NCI-H1105 (cell line): Measurements from ENCODE around the gene ARHGAP45.

ENCODE experiments used
- DNase-seq: peaks from one replicate; lab custom pipeline; 2025; lab: John Stamatoyannopoulos, UW

The ARHGAP45 gene

DNA sequence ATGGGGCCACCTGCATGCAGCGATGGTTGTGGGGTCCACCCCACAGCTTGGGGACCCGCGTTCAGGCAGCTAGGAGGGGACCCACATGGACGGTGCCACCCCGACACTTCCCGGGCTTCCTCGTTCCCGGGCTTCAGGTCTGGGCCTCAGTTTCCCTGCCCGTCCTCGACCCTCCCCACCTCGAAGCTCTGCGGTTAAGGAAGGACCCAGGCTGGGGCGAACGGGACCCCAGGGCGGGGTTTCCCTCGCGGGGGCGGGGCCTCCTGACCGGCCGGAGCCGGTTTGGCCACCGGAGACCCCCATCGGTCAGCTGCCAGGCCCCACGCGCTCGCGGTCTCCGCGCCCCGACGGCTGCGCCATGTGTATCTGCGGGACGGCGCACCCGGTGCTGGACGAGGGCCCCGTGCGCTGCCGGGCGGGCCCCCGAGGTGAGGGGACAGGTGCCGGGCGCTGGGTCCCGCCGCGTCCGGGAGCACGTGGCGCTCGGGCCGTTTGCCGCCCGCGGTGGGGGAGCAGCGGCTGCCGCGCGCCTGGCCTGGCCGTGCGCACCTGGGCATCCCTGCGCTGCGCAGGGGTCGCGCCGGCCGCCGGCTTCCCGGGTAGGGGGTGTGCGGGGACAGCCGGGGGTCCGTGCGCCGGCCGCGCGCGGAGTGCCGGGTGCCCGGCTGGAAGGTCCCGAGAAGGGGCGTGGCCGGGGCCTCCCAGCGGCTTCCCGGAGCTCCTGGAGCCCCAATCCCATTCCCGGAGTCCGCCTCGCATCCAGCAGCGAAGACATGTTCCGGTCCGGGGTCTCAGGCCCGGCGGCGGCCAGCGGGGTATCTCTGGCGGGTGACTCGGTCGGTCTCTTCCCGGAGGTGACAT, 4.2 kb downstream of the ARHGAP45 start:
- DNase-seq = no peak

DNA sequence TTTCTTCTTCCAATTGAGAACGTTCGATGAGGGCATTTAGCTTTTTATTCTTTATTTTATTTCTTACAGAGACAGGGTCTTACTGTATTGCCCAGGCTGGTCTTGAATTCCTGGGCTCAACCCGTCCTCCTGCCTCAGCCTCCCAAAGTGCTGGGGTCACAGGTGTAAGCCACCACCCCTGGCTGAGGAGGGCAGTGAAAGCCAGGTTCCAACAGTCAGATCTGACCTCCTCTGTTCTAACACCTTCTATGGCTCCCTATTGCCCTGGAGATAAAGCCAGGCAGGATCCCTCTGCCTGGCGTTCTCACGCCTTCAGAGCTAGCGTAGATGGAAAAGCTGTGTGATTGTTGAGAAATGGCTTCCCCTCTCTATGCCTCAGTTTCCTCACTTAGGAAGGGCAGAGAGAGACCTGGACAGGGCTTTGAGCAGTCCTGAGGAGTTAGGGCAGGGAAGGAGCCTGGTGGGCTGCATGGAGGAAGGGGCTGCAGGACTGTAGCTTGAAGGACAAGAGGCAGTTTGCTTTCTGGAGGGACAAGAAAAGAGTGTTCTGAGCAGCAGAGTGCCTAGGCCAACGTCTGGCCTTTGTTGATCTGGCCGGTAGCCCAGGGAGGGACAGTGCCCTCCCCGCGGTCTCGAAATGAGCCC, 5.5 kb downstream of the ARHGAP45 start:
- no peak for DNase-seq

DNA sequence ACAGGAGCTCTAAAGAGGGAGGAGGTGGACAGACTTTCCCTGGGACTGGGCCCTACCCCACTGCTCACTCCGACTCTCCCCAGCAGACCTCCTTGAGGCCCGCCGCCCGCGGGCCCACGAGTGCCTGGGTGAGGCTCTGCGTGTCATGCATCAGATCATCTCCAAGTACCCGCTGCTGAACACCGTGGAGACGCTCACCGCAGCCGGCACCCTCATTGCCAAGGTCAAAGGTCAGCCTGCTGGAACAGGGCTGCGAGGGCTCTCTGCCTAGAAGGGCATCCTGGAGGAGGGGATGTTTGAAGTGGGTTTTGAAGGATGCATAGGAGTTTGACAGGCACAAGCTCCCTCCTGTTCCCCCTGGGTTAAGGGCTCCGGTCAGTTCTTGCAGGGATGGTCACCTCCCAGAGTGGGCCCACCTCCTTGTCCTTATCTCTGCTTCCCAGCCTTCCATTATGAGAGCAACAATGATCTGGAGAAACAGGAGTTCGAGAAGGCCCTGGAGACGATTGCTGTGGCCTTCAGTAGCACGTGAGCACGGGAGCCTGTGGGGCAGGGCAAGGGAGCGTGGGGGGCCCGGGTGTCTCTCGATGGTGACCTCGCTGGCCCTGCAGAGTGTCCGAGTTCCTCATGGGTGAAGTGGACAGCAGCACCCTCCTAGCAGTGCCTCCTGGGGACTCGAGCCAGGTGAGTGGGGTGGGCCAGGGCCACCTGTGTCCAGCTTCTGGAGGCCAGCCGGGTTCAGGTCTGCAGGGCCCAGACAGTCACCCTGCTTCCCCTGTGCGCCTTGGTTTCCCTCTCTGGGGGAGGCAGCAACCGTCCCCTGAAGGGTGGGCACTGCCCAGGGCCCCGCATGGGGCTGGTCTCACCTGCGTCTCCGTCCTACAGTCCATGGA, 6.3 kb downstream of the ARHGAP45 start:
- DNase-seq = no peak

DNA sequence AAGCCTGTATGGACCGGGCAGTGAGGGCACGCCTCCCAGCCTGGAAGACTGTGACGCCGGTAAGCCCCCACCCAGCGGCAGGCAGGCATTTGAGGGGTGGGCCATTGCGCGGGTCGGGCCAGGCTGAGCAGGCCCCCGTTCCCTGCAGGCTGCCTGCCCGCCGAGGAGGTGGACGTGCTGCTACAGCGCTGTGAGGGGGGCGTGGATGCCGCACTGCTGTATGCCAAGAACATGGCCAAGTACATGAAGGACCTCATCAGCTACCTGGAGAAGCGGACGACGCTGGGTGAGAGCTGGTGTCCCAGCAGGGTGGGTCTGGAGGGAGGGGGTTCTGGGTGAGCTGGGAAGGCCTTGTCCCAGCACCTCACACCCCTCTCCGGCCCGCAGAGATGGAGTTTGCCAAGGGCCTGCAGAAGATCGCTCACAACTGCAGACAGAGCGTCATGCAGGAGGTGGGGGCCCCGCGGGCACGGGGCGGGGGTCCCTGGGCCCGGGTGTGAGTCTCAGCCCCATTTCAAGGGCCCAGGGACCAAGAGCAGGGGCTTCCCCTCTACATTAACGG, 7.1 kb downstream of the ARHGAP45 start:
- DNase-seq = no peak

DNA sequence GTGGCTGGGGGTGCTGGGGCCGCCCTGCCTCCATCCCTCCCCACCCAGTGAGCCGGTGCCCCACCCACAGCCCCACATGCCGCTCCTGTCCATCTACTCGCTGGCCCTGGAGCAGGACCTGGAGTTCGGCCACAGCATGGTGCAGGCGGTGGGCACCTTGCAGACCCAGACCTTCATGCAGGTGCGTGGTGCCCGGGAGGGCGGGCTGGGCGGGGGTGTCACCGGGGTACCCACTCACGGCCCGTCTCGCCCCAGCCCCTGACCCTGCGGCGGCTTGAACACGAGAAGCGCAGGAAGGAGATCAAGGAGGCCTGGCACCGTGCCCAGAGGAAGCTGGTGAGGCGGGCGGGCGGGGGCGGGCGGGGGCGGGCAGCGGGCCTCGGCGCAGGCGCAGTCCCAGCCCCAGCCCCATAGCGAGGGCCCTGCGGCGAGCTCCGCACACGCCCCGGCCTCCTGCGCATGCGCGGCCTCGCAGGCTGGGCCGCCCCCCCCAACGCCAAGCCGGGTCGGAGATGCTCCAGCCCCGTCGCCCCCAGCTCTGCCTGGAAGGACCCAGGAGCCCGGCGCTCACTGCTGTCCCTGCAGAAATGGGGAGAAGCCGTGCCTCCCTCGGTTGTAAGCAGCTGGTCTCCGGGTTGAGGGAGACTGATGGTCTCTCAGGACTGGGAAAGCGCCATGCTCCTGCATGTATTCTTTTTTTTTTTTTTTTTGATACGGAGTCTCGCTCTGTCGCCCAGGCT, 7.7 kb downstream of the ARHGAP45 start:
- DNase-seq = peak; percentile 87

DNA sequence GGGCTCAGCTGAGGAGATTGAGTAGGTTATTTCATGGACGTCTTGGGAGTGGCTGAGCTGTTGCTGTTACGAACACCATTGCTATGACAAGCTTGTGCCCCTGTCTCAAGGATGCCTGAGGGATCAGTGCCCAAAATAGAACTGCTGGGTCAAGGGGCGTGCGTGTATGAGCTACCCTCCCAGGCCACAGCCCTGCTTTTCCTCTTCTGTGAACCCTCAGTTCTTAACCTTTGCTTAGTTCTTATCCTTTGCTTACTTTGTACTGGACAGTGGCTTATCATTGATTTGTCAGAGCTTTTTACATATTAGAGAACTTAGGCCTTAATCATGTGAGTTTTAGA, 9.0 kb downstream of the ARHGAP45 start:
- no peak for DNase-seq

DNA sequence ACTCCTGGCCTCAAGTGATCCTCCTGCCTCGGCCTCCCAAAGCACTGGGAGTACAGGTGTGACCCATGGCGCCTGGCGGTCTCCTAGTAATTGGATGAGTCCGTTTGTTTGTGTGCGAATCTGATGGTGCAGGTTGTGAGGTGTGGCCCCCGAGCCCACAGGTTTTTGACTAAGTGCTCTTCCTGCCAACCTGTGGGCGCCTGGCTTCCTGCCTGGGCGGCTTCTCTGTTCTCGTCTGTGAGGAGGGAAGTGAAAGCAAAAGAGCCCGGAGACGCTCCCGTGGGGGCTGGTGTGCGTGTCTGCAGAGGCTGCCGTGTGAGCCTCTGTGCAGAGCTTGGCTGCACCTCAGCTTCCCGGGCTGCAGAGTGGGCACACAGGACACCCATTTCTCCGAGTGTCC, 10.0 kb downstream of the ARHGAP45 start:
- no peak for DNase-seq

DNA sequence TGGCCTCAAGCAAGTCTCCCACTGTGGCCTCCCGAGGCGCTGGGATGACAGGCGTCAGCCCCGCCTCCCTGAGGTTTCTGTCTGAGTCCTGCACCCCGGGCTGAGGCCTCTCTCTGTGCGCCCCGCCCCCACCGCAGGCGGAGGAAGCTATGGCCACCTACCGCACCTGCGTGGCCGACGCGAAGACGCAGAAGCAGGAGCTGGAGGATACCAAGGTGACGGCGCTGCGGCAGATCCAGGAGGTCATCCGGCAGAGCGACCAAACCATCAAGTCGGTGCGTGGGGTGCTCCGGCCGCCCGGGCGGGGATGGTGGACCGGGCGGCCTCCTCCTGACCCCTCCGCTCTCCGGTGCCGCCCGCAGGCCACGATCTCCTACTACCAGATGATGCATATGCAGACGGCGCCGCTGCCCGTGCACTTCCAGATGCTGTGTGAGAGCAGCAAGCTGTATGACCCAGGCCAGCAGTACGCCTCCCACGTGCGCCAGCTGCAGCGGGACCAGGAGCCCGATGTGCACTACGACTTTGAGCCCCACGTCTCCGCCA, 12.7 kb downstream of the ARHGAP45 start:
- no peak for DNase-seq

DNA sequence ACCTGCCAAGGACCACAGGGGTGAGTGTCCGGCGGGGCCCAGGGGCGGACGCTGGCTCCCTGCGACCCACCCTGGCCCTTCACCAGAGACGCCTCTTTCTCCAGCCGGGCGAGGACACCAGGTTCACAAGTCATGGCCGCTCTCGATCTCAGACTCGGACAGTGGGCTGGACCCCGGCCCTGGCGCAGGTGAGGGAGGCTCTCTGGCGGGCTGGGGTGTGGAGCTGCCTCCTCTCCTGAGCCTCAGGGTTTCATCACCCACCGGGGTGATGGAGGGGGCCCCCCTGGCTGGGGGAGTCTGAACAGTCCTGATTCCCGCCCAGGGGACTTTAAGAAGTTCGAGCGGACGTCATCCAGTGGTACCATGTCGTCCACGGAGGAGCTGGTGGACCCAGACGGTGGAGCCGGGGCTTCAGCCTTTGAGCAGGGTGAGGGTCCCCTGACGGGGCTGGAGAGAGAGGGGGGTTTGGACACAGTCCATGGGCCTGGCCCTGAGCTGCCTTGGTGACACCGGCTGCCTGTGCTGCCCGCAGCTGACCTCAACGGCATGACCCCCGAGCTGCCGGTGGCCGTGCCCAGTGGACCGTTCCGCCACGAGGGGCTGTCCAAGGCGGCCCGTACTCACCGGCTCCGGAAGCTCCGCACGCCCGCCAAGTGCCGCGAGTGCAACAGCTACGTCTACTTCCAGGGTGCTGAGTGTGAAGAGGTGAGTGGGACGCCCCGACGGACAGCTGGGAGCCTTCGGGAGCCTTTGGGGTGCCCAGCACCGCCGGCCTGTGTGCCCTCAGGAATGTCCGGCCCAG, 13.6 kb downstream of the ARHGAP45 start:
- DNase-seq = no peak

DNA sequence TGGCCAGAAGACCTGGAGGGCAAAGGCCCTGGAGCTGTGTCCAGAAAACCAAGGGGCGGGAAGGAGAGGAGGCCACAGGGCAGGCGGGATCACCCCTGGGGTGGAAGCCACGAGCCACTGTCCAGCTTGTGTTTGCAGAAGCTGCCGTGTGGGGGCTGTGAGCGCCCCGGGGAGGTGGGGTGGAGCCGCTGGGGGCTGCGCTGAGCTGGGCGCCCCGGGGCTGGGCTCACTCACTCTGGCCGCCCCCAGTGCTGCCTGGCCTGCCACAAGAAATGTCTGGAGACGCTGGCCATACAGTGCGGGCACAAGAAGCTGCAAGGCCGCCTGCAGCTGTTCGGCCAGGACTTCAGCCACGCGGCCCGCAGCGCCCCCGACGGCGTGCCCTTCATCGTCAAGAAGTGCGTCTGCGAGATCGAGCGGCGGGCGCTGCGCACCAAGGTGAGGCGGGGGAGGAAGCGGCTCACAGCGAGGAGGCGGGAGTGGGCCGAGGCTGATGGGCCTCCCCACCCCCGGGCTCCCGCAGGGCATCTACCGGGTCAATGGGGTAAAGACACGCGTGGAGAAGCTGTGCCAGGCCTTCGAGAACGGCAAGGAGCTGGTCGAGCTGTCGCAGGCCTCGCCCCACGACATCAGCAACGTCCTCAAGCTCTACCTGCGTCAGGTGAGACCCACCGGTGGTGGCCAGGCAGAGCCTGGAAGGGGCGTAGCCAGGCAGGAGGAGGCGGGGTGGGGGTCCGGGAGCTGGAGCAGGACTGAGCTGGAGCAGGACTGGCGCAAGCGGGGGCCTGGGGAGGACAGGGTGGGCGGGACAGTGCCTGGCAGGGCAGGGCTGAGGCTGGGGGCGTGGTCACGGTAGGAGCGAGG, 14.6 kb downstream of the ARHGAP45 start:
- DNase-seq = no peak

DNA sequence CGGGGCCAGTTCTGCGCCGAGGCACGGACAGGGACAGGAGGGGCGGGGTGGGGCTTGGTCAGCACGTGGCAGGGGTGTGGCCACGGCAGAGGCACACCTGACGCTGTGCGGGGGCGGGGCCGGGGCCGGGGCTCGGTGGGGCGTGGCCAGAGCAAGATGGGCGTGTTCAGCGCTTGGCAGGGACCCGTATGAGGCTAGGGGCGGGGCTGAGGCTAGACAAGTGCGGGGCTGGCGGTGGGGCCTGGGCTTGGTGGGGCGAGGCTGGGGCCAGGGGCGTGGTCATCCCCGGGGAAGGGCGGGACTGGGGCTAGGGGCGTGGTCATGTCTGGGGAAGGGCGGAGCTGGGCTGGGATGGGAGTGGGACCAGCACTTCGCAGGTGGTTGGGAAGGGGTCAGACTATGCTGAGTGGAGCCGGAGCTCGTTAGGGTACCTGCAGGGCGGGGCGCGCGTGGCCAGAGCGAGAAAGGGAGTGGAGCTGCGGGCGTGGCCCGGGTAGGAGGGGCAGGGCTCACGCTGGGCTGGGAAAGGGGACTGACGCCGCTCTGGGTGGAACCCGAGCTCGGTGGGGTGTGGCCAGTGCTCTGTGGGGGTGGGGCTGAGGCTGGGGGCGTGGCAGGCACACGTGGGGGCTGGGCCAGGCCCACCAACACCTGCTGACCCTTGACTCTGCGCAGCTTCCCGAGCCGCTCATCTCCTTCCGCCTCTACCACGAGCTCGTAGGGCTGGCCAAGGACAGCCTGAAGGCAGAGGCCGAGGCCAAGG, 15.4 kb downstream of the ARHGAP45 start:
- peak; percentile 97 for DNase-seq

DNA sequence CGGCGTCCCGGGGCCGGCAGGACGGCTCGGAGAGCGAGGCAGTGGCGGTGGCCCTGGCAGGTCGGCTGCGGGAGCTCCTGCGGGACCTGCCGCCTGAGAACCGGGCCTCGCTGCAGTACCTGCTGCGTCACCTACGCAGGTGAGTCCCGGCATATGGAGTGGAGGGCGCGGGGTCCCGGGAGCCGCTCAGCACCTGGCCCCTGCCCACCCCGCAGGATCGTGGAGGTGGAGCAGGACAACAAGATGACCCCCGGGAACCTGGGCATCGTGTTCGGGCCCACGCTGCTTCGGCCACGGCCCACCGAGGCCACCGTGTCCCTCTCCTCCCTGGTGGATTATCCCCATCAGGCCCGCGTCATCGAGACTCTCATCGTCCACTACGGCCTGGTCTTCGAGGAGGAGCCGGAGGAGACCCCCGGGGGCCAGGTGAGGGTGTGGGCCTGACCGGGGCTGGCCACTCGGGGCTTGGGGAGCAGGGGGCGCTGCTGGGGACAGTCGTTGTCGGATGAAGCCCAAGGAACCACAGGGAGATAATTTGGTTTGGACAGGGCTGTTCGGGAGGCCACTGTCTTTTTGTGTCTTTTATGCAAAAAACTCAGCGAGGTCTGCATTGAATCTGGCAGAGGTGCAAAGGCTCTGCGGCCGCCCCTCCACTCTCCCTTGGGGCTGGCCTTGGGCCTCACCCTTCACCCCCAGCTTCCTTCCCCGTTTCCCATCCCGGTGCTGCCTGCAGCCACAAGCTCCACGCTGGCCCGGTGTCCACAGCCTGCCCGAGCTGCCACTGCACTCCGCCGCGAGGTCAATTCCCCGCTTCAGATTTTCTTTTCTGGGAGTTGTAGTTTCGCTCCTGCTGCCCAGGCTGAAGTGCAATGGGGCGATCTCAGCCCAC, 16.2 kb downstream of the ARHGAP45 start:
- DNase-seq = no peak

DNA sequence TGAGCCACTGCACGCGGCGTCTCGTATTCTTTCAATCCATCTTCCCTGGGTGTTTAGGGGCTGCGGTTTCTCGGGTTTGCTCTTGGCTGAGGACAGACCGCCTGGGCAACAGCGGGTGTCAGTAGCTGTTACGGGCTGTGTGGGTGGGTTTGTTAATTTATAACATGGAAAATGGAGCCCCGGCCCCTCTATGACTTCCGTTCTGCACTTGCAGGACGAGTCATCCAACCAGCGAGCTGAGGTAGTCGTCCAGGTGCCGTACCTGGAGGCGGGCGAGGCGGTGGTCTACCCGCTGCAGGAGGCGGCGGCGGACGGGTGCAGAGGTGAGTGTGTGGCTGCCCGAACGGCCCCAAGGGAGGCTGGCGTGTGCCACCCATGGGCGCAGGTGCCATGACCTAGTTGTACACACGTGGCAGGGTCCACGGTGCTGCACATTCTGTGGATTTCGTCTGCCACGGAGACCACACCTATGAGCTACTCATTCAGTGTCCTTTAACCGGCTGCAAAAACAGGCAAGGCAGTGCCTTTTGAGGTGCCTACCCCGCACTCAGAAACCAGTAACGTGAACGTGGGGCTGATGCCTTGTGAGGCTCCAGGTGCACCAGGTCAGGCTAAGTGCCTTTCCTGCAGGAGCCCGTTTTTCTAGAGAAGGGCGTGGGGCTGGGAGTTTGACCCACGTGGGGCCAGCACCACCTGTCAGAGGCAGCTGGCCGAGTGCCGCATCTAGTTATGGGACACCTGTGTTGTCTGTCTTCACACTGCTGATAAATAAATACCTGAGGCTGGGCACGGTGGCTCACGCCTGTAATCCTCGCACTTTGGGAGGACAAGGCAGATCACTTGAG, 17.3 kb downstream of the ARHGAP45 start:
- peak; percentile 31 for DNase-seq

DNA sequence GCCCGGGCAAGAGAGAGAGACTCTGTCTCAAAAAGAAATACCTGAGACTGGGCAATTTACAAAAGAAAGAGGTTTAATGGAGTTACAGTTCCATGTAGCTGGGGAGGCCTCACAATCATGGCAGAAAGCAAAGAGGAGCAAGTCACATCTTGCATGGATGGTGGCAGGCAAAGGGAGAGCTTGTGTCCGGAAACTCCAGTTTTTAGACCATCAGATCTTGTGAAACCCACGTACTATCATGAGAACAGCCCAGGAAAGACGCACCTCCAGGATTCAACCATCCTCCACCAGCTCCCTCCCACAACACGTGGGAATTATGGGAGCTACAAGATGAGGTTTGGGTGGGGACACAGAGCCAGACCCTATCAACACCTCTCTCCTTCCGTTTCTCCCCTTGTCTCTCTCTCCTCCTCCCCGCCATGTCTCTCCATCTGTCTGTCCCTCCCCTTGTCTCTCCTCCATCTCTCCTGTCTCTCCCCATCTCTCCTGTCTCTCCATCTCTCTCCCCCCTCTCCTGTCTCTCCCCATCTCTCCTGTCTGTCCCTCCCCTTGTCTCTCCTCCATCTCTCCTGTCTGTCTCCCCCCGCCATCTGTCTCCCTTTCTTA, 18.2 kb downstream of the ARHGAP45 start:
- no peak for DNase-seq

DNA sequence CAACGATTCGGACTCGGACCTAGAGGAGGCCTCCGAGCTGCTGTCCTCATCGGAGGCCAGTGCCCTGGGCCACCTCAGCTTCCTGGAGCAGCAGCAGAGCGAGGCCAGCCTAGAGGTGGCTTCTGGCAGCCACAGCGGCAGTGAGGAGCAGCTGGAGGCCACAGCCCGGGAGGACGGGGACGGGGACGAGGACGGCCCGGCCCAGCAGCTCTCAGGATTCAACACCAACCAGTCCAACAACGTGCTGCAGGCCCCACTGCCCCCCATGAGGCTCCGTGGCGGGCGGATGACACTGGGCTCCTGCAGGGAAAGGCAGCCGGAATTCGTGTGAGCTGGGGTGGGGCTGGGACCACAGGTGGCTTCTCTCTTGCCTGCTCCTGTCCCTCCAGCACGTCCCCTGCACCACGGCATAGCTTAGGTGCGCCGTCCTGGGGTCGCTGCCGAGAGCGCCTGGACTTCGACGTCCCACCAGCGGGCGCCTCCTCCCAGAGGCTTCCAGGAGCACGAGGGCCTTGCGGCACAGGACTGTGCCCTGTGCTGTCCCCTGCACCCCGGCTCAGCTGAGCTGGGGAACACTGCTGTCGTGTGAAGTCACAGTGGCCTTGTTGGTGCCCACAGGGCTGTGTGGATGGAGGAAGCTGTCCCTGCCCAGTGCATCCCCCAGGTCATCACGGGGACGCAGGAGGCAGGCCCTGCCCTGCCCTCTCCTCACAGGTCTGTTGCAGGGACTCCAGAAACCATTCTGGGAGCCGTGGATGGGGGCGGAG, 18.9 kb downstream of the ARHGAP45 start:
- DNase-seq = no peak

DNA sequence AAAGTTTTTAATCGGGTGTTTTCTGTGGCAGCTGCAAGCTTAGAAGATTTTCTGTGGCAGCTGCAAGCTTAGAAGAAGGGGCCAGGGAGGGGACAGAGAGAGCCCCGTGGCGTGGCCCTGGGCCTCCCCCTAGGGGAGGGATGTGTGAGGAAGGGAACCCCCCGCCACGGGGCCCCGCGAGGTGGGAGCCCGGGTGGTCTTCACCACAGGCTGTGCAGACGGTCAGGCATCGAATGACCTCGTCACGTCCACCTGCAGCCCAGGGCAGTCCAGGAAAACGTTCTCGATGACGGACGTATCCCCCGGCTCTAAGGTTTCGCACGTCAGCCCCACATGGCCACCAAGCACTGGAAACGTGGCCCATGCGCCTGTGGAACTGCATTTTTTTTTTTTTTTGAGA, 19.6 kb downstream of the ARHGAP45 start:
- no peak for DNase-seq
